Measurements from ENCODE around the gene RFLNA.

DNA sequence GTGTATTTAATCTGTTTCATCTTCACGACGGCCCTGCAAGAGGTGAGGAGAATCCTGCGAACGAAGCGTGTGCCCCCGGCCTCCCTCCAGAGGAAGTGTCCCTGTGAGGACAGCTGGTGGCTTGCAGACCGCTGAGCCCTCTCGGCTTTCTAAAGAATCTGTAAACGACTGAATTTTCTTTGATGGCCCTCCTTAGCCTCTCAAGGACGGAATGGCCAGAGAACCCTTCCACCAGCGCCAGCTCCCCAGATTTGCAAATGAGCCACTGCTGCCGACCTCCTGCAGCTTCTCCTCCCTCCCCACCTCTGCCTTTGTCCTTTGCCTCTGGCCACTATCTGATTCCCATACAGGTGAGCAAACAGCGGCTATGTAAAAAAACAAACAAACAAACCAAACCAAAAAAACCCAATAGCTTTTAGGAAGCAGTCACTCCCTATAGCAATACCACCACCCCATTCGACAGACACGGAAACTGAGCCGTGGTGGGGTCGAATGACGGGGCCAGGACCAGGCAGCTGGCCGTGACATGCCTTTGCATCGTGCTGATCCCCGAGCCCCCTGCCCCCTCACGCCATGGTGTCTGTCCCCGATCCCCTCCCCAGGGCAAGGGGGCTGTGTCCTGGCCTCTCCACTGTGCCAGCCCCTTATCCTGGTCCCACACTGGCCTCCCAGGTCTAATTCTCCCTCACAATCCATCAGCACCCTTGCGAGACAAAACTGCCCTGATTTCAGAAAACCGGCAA, 23.6 kb downstream of the RFLNA start:
- TF ChIP-seq, protein P1, sequence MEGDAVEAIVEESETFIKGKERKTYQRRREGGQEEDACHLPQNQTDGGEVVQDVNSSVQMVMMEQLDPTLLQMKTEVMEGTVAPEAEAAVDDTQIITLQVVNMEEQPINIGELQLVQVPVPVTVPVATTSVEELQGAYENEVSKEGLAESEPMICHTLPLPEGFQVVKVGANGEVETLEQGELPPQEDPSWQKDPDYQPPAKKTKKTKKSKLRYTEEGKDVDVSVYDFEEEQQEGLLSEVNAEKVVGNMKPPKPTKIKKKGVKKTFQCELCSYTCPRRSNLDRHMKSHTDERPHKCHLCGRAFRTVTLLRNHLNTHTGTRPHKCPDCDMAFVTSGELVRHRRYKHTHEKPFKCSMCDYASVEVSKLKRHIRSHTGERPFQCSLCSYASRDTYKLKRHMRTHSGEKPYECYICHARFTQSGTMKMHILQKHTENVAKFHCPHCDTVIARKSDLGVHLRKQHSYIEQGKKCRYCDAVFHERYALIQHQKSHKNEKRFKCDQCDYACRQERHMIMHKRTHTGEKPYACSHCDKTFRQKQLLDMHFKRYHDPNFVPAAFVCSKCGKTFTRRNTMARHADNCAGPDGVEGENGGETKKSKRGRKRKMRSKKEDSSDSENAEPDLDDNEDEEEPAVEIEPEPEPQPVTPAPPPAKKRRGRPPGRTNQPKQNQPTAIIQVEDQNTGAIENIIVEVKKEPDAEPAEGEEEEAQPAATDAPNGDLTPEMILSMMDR (conservative IDR thresholded peaks at IDR 0.05; ENCODE audit: low read depth, low read length), result no peak
- TF ChIP-seq, protein P2, sequence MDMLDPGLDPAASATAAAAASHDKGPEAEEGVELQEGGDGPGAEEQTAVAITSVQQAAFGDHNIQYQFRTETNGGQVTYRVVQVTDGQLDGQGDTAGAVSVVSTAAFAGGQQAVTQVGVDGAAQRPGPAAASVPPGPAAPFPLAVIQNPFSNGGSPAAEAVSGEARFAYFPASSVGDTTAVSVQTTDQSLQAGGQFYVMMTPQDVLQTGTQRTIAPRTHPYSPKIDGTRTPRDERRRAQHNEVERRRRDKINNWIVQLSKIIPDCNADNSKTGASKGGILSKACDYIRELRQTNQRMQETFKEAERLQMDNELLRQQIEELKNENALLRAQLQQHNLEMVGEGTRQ (IDR thresholded peaks at IDR 0.05; ENCODE audit: low read depth, low read length), result no peak
- TF ChIP-seq CEBPB (IDR thresholded peaks at IDR 0.05; ENCODE audit: low read depth, low read length) (no peak), POLR2A (IDR thresholded peaks at IDR 0.05; ENCODE audit: low read depth, low read length) (no peak)

Measured in IMR-90 (cell line).